Hematopoietic multipotent progenitor cell treated with erythropoietin and hydrocortisone succinate and interleukin-3 and kit ligand, for 8 days (in vitro differentiated cells): ENCODE data around the gene SLC44A3.
A peak's percentile ranks its signal among the peaks of the same experiment; 100 is the strongest.

Source experiments
- DNase-seq: peaks from one replicate; pipeline ENCODE4 v3.0.0-alpha.2; 2015

SLC44A3 gene

DNA sequence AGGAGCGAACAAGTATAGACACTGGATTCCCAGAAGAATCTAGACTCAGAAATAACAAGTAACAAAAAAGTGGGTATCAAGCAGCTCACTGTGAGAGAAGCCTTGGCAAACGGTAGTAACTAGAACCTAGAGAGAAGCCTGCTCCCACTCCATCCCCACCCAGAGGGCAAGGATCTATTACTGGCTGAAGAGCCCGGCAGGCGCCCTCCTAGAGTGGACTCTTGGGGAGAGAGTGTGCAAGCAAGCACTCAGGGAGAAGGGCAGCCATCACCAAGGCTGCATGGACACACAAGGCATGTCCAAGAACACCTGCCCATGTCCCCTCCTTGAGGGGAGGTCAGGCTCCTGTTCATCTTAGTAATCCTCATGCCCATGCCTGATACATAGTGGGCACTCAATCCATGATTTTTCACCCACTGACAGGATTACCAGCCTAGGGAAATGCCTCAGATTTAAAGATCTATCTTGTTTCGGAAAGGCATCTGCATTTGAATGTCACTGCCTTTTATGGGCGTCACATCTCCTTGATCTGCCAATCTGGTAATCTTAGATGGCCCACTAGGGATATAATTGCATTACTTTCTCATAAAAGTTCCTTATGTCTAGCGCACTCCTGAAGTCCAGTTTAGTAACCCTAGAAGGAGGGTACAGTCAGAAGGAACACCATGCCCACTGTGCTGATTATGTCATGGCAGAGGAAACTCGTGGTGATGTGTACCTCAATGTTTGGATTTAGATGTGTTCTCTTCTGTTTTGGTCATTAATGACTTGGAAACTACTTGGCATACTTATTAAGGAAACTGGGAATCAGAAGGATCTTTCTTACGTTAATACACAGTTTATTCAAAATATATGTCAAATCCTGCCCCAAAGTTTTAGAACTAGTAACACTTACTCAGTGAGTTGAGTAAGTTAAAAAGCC lies 92.4 kb downstream of the SLC44A3 start:
- no peak for DNase-seq

DNA sequence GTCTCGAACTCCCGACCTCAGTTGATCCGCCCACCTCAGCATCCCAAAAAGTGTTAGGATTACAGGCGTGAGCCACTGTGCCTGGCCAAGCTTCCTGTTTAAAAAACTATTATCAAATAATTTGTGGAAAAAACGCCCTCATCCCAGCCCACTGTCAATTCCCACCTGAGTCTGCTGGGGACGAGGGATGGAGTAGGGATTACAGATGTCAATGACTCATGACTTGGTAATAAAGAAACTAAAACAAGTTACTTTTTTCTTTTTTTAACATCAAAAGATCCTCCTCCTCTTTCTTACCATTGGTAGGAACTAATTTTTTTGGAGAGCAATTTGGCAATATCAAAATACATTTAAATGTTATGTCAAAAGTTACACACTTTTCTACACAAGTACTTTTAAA lies 97.1 kb downstream of the SLC44A3 start:
- no peak for DNase-seq

DNA sequence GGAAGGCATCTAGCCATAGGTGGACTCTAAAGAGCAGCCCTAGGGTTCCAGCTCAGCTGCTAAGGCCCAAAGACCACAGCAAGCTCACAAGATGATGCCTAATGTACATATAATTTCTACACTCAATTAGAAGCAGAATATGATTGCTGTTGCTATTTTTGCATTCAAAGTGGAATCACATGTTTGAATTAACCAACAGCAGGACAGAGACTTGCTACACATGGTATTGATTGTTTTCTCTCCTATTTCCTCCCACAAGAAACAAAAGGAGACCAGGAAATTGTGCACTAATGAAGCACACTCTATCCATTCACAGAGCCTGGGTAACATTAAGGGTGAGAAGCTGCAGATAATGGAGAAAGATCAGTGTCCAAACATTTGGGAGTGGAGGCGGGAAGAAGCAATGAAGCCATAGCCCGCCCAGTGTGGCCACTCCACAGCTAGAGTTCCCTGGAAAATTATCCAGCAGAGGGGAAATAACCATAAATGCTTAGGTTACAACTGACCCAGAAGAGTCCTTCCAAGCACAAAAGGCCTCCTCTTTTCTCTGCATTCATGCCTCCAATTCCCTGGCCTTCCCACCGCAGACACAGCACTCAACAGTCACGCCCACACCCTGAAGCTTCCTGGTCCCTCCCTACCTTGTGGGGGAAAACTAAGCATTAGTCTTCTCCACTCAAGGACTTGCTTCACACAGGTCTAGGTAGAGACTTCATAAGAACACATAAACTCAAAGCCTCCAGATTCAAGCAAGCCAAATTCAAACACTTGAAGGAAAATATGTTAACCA lies 99.3 kb downstream of the SLC44A3 start:
- no peak for DNase-seq

DNA sequence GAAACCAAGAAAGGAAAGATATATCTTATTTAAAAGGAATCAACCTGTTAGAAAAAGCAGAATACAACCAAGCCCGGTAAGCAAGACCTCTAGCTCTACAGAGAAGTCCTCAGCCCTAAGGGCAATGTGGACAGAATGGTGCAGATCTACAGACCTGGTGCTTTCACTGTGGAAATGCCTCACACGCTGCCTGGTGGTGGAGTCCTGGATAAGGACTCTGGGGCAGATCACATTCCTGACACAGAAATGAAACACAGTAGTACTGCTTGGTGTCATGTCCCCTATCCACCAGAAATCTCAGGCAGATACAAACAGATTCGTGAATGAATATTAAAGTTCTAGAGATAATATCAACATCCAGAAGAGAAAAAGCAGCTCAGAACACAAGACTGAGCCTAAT lies 99.9 kb downstream of the SLC44A3 start:
- DNase-seq = no peak

DNA sequence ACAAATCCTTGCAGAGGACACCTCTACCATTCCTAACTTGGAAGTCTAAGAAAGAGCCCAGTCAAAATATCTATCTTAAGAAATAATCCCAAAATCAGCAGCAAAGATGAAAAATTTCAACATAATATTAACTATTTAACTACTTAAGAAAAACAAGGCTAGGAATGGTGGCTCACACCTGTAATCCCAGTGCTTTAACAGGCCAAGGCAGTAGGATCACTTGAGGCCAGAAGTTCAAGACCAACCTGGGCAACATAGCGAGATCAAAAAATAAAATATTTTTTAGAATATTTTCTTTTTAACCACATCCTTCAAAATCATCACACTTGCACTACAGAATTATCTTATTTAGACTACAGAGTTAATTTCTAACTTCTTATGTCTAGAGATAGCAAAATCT lies 101.8 kb downstream of the SLC44A3 start:
- no peak for DNase-seq

DNA sequence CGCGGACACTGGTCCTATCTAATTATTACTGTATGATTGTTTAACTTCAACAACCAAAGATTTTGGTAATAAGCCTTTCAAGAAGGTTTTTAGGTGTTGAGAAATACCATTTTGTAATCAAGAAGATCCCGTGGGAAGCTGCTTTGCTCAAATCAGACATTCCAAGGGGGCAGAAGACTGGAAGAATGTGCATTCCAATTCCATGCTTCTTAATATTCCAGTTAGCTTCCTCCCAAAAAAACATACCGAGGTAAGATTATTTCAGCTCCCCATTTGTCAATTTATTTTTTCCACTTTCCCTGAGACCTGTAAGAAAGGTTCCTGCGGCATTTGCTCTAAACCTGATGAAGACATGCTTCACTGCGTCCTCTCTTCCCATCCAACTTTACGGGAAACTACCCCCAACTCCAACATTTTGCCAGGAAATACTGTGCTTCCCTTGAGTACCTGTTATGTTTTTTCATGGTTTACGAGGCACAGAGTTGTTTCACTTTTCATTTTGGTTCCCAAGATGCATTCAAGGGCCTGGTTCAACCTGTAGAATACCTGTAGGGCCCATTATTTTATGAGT lies 102.7 kb downstream of the SLC44A3 start:
- no peak for DNase-seq

DNA sequence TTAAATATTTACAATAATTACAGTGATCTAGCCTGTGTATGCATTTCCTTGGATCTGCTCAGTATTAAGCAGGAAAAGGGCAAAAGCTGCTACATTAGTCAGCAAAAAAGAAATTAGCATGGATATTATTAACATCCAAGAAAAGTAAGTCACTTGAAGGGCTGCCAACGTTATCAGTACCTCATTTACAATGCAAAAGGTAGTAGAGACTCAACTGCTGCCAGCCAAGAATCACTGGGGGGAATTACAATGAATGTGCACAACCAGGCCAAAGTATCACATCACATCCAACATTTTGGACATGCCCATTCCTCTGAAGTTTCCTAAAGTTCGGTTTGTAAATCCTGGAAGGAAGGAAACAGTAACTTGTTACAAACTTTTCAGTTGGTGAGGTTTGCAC lies 104.8 kb downstream of the SLC44A3 start:
- DNase-seq = peak; percentile 37

DNA sequence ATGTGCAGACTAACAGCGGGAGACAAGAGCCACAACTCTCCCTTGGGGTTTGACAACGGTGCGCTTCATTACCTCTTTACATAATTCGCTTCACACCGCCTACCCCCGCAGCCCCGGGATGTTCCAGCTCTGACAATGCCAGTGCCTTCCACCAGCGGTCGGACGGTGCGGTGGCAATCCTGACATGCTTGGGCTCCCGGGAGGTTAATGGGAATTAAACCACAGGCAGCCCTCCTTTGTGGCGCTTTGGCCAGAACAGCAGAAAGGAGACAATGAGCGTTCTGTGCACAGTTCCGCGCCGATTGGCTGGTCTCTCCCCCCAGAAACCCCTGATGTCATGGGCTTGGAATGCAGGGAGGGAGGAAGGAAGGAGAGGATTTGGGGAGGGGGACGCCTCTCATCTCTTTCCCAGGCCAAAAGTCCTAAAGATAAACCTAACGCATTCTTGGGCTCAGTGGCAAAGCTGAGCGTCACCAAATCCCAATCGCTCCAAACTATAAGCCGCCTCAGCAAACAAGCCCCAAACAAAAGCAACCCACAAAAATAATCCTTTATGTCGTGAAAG lies 105.5 kb downstream of the SLC44A3 start:
- DNase-seq = no peak

DNA sequence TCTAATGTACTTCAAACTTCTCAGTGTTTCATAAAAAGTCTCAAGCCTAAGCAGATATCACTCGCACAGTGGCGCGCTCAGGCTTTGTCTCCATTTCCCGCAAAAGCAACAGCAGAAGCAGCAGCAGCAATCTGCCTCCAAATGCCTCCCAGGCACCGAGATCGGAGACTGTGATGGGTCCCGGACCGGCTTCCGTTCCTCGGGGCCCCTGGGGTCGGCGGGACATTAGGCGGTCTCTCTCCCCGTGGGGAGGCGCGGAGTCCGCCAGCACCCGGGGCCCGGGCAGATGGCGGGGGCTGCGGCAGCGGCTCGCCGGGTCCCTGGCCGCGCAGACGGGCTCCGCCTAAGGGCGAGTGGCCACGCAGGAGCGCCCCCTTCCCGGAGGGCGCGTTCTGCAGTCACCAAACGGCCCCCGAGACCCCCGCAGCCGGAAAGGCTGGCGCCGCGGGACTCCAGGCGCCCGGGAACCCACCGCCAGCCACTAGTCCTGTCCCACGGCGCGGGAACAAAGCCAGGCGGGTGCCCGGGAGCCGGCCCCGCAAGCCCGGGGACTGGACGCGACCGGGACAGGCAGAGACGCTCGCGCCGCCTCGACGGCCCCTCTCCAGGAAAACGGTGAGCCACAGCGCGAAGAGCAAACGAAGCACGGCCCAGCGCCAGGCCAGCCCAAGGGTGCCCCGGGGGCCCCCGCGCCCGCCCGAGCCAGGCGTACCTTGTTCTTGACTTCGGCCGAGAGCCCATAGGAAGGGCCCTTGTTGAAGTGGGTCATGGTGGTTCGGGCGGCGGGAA lies 106.2 kb downstream of the SLC44A3 start:
- peak; percentile 27 for DNase-seq

DNA sequence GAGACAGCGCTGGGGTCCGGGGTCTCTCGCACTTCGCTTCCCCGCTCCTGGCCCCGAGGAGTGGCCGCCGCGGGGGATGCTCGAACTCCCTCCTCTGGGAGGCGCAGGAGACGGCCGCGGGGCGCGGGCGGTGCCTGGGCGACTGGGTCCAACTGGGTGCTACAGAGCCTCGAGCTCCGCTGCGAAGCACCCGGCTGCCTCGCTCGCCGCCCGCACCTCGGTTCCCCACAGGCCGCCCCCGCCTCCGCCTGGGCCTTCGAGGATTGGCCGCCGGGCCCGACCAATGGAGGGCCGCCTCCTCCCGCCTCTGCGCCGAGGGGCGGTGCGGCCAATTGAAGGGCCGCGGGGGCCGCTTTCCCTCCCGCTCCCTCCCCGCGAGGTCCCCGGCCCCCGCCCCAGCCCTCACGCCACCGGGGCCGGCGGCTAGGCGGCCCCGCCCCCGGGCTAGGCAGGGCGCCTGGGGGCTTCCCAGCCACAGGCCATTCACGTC lies 106.8 kb downstream of the SLC44A3 start, which contains the start of gene CNN3:
CNN3 (minus strand) TSS at position 196 of the 490 bp plus-strand sequence. CDS start 216 bp downstream, outside the sequence.
- DNase-seq = peak; percentile 69

DNA sequence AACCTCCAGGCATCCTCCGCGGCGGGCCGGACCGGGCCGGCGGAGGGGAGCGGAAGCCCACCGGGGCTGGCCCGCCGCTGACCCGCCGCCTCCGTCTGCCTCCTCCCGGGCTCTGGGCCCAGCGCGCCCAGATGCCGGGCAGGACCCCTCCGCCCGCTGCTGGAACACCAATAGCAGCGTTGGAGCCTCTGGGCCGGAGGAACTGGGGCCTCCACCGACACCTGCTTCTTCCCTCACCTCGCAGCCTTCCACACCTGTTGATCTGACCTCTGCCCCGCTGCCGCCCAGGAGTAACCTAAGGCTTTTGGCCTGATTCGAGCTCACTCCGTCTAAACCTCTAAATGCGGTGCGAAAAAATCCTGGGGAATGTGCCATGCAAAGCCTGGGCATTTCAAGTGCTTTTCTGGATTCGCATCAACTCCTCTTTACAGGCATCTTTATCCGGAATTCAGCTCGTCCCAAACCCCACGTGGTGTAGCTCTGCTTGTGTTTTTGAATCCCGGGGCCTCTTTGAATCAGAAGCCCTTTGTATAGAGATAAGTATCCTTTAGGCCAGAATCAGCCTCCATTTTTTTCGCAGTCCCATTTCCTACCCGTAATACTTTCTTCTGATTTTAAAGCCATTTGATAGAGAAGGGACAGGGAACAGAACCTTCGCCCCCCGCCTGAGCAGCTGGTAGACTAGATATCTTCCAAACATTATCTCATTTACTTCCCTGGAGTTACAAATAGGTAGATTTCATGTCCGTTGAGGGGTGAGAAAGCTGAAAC lies 107.4 kb downstream of the SLC44A3 start:
- no peak for DNase-seq

DNA sequence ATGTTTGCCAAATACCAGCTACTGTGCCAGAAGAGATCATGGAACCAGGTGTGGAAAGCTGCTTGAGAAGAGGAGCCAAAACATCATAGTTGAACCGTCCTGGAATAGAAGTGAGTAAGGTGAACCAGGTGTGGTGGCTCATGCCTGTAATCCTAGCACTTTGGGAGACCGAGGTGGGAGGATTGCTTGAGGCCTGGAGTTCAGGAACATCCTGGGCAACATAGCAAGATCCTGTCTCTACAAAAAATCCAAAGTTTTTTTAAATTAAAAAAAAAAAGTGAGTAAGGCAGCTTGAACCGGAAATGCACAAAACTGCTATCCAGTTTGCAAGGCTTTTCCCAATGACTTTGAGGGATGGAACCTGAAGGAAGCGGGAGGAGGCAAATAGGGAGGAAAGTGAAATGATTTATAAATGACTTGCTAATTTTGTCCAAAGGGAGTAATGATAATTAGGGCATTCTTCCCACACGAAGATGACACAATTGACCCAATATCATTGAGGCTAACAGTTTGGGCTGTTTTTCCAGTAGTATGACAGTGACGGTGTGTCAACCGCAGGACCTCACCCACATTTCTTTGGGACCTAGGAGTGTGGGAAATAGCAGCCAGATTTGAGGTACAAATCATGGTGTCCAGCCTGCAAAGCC lies 108.3 kb downstream of the SLC44A3 start:
- no peak for DNase-seq

DNA sequence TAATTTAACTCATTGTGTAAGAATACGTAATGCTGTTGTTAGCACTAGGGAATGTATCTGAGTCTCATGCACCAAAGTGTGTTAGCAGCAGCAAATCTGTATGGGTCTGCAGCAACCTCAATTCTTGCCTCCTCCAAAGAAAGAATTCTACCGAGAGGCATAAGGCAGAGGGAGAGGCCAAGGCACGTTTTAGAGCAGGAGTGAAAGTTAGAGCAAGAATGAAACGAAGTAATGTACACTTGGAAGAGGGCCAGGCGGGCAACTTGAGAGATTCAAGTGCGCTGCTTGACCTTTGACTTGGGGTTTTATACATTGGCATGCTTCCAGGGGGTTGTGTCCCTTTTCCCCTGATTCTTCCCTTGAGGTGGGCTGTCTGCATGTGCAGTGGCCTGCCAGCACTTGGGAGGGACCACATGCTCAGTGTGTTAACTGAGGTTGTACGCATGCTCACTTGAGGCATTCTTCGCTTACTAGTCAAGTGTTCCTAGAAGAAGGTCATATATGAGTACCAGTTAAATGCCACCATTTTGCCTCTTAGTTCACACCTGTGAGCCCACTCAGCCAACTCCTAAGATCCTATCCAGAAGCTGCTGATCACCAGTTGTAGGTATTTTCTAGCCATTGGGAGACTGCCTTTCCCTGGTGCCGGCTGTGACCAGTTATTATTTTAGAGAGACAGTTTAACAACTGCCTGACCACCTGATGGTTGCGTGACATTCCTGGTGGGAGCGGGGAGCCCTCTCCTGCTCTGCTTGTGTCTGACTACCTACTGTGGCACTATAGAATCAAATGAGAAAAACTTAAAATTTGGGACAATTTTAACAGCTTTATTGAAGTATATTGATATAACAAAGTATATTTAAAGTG lies 109.4 kb downstream of the SLC44A3 start:
- DNase-seq = no peak

DNA sequence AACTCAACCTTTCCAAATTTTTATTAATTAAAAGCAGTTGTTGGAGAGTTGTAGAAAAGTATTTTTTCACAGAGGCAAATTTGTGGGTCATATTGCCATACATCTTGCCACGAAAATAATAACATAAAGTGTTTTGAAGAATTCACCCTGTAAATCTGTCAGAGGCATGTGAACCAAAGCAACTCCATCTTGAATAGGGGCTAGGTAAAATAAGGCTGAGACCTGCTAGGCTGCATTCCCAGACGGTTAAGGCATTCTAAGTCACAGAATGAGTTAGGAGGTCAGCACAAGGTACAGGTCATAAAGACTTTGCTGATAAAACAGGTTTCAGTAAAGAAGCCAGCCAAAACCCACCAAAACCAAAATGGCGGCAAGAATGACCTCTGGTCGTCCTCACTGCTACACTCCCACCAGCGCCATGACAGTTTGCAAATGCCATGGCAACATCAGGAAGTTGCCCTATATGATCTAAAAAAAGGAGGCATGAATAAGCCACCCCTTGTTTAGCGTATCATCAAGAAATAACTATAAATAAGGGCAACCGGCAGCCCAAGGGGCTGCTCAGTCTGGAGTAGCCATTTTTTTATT lies 111.2 kb downstream of the SLC44A3 start:
- no peak for DNase-seq

DNA sequence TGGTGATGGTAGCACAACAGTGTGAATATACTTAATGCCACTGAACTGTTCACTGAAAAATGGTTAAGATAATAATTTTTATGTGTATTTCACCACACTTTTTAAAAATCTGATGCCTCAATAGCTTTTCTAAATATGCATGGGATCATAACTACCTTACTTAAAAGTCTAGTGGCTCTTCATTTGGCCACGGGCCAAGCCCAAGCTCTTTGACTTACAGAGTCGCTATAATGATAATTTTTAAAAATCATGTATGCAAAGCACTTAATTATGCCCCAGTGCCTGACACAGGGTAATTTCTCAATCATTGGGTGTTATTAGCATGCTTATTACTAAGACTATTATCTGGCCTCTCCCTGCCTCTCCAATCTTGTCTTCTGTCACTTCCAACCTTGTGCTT lies 114.4 kb downstream of the SLC44A3 start:
- DNase-seq = no peak

DNA sequence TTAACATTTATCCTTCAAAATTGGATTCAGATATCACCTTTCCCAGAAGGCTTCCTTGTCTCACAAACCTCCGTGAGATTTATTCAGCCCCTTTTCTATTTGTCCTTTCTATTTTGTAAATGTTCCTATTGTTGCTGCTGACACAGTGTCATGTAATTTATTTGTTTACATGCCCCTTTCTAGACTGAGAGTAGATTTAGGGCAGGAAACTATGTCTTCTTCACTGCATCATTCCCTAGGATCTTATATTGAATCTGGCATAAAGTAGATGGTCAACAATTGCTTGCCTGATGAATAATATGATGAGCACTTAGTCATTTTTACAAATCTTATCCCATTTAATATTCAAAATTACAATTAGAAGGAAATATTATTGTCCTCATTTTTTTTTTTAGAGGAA lies 114.9 kb downstream of the SLC44A3 start:
- no peak for DNase-seq

DNA sequence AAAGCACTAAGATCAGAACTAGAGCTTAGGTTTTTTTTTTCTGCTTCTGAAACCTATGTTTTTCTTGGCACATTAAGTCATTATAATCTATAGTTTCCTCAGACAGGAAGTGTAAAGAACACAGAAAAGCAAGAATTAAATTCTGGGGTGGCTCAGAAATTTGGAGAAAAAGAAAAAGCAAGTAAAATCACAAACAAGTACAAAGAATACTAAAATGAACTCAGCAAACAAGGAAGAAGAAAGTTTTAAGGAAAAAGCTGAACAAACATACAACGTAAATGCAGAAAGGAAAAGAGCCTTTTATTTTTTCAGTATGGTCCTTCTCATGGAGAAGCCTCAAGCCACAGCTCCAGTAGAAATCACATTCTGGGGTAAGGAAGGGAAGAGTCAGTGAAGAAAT lies 115.3 kb downstream of the SLC44A3 start:
- no peak for DNase-seq

DNA sequence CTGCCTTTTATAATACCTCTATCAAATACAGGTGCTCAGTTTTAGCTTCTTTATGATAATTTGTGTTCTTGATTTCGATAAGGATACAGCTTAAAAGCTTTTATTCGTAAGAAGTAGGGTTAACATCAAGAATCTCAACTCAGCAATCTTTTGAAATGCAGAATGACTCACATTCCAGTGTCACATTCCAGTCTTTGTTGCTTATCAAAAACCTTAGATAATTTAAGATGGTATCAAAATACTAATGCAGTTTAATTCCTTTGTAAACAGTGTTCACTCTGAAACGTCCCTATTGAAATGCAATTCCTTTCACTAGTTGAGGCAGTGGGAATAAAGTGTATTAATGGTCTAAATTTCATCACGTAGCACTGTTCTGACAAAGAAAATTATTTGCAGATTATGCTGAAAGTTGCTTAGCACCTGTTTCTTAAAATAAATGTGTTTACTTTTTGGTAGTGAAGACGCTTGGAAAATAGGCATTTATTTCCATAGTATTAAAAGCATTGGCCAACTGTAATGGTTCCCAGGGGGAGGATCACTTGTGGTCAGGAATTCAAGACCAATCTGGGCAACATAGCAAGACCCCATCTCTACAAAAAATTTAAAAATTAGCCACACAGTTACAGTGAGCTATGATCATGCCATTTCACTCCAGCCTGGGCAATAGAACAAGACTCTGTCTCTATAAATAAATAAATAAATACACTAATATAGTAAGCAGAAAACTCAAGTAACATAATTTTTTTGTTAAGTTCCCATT lies 116.9 kb downstream of the SLC44A3 start:
- no peak for DNase-seq

DNA sequence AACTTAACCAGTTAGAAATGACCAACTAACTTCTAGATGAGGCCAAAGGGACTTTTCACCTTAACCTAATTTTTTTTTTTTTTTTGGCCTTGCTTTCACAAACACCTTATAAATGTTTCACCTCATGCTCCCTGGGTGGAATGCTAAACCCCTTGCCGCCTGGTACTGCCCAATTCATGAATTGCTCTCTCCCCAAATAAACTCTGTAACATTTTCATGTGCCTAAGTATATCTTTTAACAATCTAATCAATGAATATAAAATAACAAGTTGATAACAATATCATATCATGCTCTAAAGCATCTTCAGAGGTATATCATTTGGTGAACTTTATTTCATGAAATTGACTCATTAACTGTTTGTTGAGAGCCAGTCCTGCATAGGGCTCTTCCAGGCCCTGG lies 117.7 kb downstream of the SLC44A3 start:
- no peak for DNase-seq
